Uterus (tissue), 2 donors: Measurements from ENCODE around the gene CDC42EP2.

ENCODE experiments used
- POLR2A ChIP-seq, 2 donors: fragments of 450-650 bp; IDR thresholded peaks; one replicate each; pipeline ENCODE4 v1.6.1; 2016; ENCODE audit warnings: antibody characterized with exemption in 2 of 2, mild to moderate bottlenecking in 1 of 2, moderate library complexity in 1 of 2
- TF ChIP-seq, protein P1 (sequence below), 4 experiments: fragments of 200-600 bp in 2 of 4; fragments of 450-650 bp in 2 of 4; sonication (generic) in 2 of 4; IDR thresholded peaks; one replicate each; pipeline ENCODE4 v1.5.1; 2016 to 2019; ENCODE audit warnings: antibody characterized with exemption in 4 of 4, mild to moderate bottlenecking in 2 of 4, moderate library complexity in 1 of 4

DNA sequence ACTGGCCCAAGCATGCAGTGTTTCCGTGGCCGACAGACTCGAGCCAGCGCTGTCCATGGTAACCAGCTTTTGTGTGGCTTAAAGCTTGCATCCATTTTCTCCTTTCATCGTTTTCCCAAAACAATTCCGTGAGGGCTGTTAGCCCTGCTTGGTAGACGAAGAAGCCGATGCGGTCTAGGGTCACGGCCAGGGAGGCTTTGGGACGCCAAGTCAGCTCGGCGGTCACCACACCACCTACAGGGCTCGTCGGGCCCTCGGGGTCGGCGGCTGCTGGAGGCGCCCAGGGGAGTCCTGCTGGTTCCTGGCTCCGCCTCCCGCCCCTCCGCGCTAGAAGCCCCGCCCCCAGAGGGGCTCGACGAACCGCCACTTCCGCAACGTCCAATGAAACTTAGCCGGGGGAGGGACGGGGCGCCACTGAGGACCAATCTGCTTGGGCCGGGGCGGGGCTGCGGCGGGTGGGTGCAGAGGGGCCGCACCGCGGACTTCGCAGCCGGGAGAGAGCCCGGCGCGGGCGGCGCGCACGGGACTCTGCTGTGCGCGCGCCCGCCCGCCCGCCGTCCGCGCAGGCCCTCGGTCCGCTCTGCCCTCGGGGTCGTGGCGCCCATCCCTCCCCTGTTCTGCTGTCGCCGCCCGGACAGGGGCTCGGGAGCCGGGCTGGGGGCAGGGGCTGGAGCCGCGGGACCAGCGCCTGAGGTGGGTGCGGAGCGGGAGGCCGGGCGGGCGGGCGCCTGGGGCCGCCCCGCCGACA, 39.8 kb downstream of the CDC42EP2 start, which contains the start of gene TIGD3:
- TF ChIP-seq POLR2A (IDR thresholded peaks at IDR 0.05), result peak; percentile 82 to 83
- TF ChIP-seq, protein P1, sequence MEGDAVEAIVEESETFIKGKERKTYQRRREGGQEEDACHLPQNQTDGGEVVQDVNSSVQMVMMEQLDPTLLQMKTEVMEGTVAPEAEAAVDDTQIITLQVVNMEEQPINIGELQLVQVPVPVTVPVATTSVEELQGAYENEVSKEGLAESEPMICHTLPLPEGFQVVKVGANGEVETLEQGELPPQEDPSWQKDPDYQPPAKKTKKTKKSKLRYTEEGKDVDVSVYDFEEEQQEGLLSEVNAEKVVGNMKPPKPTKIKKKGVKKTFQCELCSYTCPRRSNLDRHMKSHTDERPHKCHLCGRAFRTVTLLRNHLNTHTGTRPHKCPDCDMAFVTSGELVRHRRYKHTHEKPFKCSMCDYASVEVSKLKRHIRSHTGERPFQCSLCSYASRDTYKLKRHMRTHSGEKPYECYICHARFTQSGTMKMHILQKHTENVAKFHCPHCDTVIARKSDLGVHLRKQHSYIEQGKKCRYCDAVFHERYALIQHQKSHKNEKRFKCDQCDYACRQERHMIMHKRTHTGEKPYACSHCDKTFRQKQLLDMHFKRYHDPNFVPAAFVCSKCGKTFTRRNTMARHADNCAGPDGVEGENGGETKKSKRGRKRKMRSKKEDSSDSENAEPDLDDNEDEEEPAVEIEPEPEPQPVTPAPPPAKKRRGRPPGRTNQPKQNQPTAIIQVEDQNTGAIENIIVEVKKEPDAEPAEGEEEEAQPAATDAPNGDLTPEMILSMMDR (IDR thresholded peaks at IDR 0.05), result peak in 1 of 4 experiments; percentile 30
